Spinal cord (tissue), 10 donors: ENCODE measurements around the gene NFYC. TPM values are rescaled to one million over a fixed set of nuclear protein-coding genes. Genes with fewer than 3 reads are reported as not detected.

Experiments used
- DNase-seq, 6 donors: peaks; one replicate each; pipeline versions ENCODE4 v3.0.0 to v3.0.0-alpha.2; 2013 to 2015; ENCODE audit warnings: low spot score in 6 of 6, low read depth in 4 of 6
- H3K27ac ChIP-seq: one replicate; pipeline ENCODE4 v1.5.1; 2013; ENCODE audit warnings: low read depth, low read length, control low read depth
- H3K27me3 ChIP-seq: one replicate; pipeline ENCODE4 v1.6.1; 2013; ENCODE audit warnings: low read length; ENCODE audit not compliant: control insufficient read depth, insufficient read depth
- H3K36me3 ChIP-seq: one replicate; pipeline ENCODE4 v1.6.1; 2013; ENCODE audit warnings: low read length; ENCODE audit not compliant: control insufficient read depth, insufficient read depth
- H3K4me1 ChIP-seq: one replicate; pipeline ENCODE4 v1.6.1; 2013; ENCODE audit warnings: low read length; ENCODE audit not compliant: control insufficient read depth, insufficient read depth
- H3K4me3 ChIP-seq: one replicate; pipeline ENCODE4 v1.5.1; 2013; ENCODE audit warnings: low read depth, low read length, control low read depth
- H3K9me3 ChIP-seq: one replicate; pipeline ENCODE4 v1.6.1; 2013; ENCODE audit warnings: low read length; ENCODE audit not compliant: control insufficient read depth, insufficient read depth
- WGBS: methylation state at CpG from one replicate; pipeline ENCODE4 v1.1.5; 2013; ENCODE audit warnings: missing lambda C conversion rate; ENCODE audit not compliant: insufficient coverage; 5-methylcytosine and 5-hydroxymethylcytosine counted together
- polyA plus RNA-seq, 2 donors: library from polyadenylated mRNA; unstranded; fragments of 120-200 nt; gene quantifications; one replicate each; pipeline ENCODE4 v1.2.1, GENCODE V29; 2013; ENCODE audit not compliant: insufficient read length in 2 of 2
- total RNA-seq, 2 donors: library from RNA; depleted of rRNA in 1 of 2; stranded (reverse); fragments of 120-200 nt in 1 of 2; fragments of >200 nt in 1 of 2; gene quantifications; one replicate each; pipeline versions ENCODE4 v1.2.3 to v1.2.4, GENCODE V29; 2013 to 2014
- donor health status: healthy.

Gene NFYC
- total and polyA plus RNA-seq, 4 donors: 36.4 to 82.8 (median 59.0) TPM

DNA sequence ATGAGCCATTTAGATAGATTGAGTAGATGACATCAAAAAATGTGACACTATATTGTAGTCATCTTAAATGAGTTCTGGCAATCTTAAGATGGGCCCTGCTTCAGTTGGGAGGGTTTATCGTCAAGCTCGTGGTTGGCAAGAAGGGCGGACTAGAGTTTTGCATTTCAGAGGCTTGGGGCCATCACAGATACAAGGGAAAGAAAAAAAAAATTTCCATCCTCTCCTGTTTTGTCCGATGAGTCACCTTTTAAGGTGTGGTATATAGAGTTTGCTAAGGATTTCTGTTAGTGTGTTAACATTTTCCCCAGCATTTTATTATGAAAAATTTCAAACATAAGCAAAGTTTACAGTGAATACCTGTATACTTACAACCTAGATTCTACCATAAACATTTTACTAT lies 60.3 kb downstream of the NFYC start:
- Histone ChIP-seq H3K27me3 (no peaks in the 10 kb centered on the region), H3K9me3 (no peaks in the 10 kb centered on the region), H3K36me3 (peaks cover 15% of the 10 kb centered on the region), H3K27ac (no peak overlapping the region), H3K4me1 (no peaks in the 10 kb centered on the region), H3K4me3 (no peak overlapping the region)
- no peak for DNase-seq
- no CpG with 5 or more reads among the region's 4 CpGs for WGBS

DNA sequence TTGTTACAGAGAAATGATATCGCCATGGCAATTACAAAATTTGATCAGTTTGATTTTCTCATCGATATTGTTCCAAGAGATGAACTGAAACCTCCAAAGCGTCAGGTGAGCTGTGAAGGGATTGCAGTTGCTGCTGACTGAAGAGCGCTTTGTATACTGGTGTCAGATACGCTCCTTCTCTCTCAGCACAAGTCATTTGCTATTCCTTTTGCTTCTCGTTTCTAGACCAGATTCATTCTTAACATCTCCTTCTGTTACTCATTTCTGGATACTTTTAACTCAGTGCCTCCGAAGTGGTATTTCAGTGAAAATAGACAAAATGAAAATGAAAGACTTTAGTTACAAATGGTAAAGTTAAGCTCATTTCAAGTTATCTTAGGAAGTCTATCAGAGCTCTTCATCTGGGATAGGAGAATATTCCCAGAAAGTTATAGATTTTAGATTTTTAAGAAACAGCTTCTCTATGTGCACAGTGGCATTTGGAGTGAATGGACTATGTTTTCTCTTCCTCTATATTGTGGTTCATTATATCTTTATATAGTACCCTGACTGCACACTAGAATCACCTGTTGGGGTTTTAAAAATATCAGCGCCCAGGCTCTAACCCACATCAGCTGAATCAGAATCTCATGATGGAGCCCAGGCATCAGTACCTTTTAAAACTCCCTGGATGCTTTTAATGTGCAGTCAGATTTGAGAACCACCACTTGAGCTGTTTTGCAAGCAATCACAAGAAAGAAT lies 61.8 kb downstream of the NFYC start:
- no peak overlapping the region for H3K27ac ChIP-seq
- H3K4me1 ChIP-seq: no peaks in the 10 kb centered on the region
- H3K27me3 ChIP-seq: no peaks in the 10 kb centered on the region
- no peaks in the 10 kb centered on the region for H3K9me3 ChIP-seq
- DNase-seq: peak in 1 of 6 donors; percentile 70
- peaks cover 19% of the 10 kb centered on the region for H3K36me3 ChIP-seq
- 94% methylated on average over 4 of the region's 8 CpGs for WGBS
- no peak overlapping the region for H3K4me3 ChIP-seq

DNA sequence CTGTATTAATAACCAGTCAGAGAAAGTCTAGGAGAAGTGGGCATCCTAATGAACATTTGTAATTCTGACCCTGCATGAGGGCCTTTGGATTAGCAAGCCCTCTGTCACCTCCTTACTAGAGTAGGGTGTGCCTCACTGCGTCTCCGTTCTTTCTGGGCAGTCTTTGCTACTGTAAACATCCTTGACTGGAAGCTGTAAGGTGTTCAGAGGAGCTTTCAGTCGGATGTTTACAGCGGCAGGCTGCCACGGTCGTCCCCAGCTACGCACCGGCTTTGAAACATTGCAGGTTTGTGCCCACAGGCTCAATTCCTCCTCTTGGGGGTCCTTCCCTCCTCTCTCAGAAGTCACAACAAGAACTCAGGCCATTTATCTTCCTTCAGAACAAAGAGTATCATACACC lies 62.7 kb downstream of the NFYC start:
- H3K4me3 ChIP-seq: no peak overlapping the region
- no peak overlapping the region for H3K27ac ChIP-seq
- WGBS: 71% methylated on average over 8 of the region's 8 CpGs
- no peaks in the 10 kb centered on the region for H3K27me3 ChIP-seq
- no peak for DNase-seq
- no peaks in the 10 kb centered on the region for H3K9me3 ChIP-seq
- H3K36me3 ChIP-seq: peaks cover 24% of the 10 kb centered on the region
- no peaks in the 10 kb centered on the region for H3K4me1 ChIP-seq

DNA sequence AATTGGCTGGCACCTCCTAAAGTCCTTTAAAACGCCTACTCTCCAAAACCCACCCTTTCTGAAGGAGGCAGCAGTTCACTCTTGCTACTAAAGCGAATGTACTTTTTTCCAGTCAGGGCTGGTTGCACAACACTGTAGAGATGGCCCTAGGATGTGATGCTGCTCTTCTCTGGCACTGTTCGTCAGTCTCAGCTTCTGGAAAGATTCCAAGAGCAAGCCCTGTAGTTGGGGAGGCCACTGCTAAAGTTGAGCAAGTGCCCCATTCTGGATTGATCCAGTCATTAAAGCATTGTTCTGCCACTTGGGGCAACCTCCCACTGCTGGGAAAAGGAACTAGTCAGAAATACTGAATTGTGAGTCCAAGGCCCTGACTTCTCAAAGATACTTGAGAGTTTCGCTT lies 63.6 kb downstream of the NFYC start:
- Histone ChIP-seq H3K9me3 (no peaks in the 10 kb centered on the region), H3K27ac (no peak overlapping the region), H3K27me3 (no peaks in the 10 kb centered on the region), H3K4me1 (no peaks in the 10 kb centered on the region), H3K4me3 (no peak overlapping the region), H3K36me3 (peaks cover 30% of the 10 kb centered on the region)
- no peak for DNase-seq
- 81% methylated on average over 3 of the region's 4 CpGs for WGBS

DNA sequence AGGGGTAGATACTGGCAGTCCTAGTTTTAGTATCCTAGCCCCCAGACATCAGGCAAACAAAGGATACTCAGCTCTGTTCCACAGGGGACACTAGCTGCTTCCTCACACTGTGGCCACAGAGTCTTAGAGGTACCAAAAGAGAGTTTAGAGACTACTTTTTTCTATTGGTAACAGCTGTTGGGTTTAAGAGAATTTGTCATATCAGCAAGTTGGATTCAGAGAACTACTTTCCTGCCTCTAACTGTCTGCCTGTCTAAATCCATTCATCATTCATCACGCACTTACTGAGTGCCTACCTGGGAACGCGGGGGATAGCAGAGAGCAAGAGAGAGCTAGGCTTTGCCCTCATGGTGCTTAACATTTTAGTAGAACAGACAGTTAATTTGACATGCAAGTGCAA lies 65.0 kb downstream of the NFYC start:
- H3K36me3 ChIP-seq: peaks cover 39% of the 10 kb centered on the region
- 70% methylated on average over 2 of the region's 3 CpGs for WGBS
- no peaks in the 10 kb centered on the region for H3K27me3 ChIP-seq
- no peaks in the 10 kb centered on the region for H3K4me1 ChIP-seq
- H3K4me3 ChIP-seq: no peak overlapping the region
- H3K27ac ChIP-seq: no peak overlapping the region
- no peaks in the 10 kb centered on the region for H3K9me3 ChIP-seq
- DNase-seq: no peak

DNA sequence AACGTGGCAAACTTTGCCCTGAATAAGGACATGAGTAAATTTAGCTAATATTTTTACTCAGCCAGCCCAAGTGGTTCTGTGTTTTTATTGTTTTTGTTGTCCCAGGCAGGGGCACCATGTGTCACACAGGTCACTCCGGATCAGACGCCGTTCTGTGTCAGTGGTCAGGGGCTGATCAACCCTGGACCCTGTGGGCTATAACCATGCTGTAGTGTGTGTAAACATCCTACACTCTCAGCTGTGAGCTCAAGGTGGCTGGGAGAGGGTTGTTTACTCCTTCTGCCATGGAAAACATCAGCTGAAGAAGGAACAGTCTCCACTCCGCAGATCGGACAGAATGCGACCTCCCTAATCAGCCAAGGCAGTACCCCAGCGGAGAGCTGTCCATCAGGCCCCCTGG lies 65.6 kb downstream of the NFYC start:
- H3K36me3 ChIP-seq: peaks cover 39% of the 10 kb centered on the region
- no peak overlapping the region for H3K27ac ChIP-seq
- no peak for DNase-seq

DNA sequence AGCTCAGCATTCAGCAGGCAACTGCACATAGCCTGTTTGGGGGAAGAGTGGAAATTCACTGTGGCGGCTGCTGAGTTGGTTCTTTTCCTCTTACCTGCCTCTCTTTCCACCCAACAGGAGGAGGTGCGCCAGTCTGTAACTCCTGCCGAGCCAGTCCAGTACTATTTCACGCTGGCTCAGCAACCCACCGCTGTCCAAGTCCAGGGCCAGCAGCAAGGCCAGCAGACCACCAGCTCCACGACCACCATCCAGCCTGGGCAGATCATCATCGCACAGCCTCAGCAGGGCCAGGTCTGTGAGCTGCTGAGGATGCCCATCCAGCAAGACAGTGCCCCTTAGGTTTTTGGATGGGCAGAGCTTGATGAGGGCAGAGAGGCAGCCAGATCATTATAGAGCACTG lies 66.5 kb downstream of the NFYC start:
- H3K36me3 ChIP-seq: peaks cover 39% of the 10 kb centered on the region
- no peak overlapping the region for H3K27ac ChIP-seq
- WGBS: 100% methylated on average over 4 of the region's 7 CpGs
- no peaks in the 10 kb centered on the region for H3K4me1 ChIP-seq
- DNase-seq: no peak
- H3K27me3 ChIP-seq: no peaks in the 10 kb centered on the region
- no peak overlapping the region for H3K4me3 ChIP-seq
- no peaks in the 10 kb centered on the region for H3K9me3 ChIP-seq

More for the DNA sequence above, 65.6 kb downstream of the NFYC start:
- H3K9me3 ChIP-seq: no peaks in the 10 kb centered on the region
- H3K4me3 ChIP-seq: no peak overlapping the region
- H3K4me1 ChIP-seq: no peaks in the 10 kb centered on the region
- H3K27me3 ChIP-seq: no peaks in the 10 kb centered on the region
- 86% methylated on average over 7 of the region's 8 CpGs for WGBS

DNA sequence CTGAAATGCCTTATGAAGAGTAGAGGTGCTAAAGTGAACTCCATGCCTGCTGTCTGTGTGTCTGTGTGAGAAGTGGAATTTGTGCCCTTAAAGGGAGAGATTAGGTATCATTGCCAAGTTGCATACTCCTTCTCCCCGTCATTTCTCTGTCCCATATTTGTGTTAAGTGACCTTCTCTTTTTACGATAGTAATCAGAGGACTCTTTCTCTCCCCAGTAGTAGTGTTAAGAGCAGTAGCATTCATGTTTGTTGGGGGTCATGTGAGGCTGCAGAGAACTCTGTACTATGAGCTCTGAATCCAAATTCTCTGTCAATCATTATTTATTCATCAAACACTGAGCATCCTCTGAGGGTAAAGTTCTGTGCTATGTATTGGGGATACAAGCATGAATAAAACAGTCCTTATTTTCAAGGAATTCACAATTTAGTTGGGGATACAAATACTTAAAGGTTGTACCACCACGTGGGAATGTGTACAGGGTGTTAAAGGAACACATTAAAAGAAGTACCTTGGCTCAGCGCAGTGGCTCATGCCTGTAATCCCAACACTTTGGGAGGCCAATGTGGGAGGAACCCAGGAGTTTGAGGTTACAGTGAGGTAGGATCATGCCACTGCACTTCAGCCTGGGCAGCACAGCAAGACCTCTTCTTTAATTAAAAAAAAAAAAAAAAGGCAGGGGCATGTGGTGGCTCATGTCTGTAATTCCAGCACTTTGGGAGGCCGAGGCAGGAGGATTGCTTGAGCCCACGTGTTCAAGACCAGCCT lies 67.3 kb downstream of the NFYC start:
- no peak for DNase-seq
- Histone ChIP-seq H3K27ac (no peak overlapping the region), H3K4me1 (no peaks in the 10 kb centered on the region), H3K36me3 (peaks cover 42% of the 10 kb centered on the region), H3K4me3 (no peak overlapping the region), H3K9me3 (no peaks in the 10 kb centered on the region), H3K27me3 (no peaks in the 10 kb centered on the region)
- 96% methylated on average over 4 of the region's 6 CpGs for WGBS

DNA sequence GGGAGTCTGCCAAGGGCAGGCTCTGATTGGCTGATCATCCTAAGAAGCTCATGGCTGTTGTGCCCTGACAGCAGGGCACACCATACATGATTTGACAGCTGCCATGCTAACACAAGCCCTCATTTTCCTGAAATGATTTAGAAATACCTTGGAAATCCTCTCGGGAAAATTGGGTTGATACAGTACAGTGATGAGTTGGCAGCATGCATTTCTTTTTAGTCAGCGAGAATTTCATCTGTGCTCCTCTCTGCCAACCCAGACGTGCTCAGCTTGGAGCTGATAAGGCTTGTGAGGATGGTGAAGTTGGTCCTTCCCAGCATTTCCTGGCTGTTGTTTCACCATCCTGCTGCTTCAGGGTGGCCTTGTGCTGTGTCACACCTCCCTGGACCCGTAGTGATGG lies 69.5 kb downstream of the NFYC start:
- WGBS: 100% methylated on average over 1 of the region's 4 CpGs
- Histone ChIP-seq H3K27me3 (no peaks in the 10 kb centered on the region), H3K36me3 (peaks cover 39% of the 10 kb centered on the region), H3K4me1 (no peaks in the 10 kb centered on the region), H3K27ac (no peak overlapping the region), H3K4me3 (no peak overlapping the region), H3K9me3 (no peaks in the 10 kb centered on the region)
- peak in 1 of 6 donors; percentile 63 for DNase-seq
